Fibroblast of skin of abdomen (primary cell): ENCODE data around the gene HES5.

Experiments used
- DNase-seq: peaks from one replicate; pipeline ENCODE4 v3.0.0-alpha.2; 2013

Gene HES5

DNA sequence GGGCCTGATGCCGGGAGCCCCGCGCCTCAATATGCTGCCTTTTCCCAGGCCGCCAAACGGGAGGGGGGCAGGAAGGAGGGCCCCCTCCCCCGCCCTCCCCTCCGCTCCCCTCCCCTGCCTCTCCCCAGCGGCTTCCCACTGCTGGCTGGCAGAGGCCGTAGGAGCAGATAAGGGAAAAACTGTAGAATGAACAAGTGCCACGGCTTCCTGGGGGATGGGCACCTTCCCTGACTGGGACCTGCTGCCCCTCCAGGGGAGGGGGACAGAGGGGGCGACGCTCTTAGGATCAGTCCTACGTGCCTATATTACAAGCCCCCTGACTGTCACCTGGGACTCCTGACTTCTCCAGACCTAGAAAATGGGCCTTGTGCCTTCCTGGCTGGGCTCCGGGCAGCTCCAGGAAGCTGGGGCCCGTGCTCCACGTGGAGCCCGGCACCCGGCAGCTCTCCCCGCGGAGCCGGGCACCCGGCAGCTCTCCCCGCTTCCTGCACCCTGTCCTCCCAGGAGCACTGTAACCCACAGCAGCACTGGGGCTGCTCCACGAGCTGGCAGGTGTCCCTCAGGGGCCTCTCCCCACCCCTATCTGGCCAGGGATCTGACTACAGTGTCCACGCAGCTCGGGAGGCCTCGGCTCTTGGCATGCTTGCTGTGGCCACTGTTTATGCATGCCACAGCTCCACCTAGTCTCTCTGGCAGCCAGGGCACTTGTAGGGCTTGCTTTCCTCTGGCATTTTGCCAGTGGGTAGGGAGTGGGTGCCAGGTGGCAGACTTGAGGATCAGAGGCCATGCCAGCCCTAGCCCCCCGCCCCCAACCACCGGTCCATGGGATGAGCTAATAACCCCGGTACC is 674 bp upstream of the HES5 start:
- DNase-seq, result no peak

DNA sequence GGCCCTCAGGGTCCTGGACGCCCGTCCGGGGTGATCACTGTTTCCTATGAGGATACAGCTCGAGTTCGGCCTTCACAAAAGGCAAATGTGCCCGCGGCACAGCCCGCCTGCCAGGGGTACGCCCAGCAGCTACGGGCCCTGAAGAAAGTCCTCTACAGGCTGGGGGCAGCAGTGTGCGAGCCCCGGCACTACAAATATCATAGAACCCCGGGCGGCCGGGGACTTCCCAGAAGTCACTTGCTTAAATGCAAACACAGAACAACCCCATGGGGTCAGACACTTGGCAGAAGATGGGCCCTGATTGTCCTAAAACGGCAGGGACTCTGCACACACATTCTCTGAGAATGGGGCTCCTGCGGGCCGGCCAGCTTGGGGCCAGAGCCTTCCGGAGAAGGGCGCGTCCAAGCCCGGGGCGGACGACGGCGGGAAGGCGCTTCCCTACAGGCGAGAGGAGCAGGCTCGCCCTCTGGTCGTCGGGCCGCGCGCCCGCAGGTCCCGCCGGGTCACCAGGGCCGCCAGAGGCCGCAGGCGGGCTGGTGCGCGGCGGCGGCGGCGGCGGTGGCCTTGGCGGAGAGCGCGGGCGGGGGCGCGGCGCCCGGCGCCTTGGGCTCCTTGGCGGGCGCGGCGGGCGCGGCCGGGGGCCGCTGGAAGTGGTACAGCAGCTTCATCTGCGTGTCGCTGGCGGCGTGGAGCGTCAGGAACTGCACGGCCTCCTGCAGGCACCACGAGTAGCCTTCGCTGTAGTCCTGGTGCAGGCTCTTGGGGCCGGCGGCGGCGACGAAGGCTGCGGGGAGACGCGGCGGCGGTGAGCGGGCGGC is 888 bp downstream of the HES5 start:
- DNase-seq, result no peak

DNA sequence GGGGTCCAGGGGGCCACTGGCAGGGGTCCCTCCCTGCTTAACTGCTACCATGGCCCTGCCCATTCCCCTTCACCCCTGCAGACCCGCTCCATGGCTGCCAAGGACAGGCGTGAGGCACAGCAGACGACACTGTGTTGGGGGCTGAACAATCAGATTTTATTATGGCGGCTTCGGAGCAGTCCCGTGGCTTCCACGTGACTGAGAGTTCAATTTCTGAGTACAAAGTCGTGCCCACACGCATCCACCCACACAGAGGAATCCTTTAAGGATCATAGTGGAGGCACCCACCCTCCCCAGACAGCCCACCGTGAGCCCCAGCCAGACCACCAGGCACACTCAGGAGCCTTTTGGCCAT is 1.5 kb downstream of the HES5 start:
- no peak for DNase-seq

DNA sequence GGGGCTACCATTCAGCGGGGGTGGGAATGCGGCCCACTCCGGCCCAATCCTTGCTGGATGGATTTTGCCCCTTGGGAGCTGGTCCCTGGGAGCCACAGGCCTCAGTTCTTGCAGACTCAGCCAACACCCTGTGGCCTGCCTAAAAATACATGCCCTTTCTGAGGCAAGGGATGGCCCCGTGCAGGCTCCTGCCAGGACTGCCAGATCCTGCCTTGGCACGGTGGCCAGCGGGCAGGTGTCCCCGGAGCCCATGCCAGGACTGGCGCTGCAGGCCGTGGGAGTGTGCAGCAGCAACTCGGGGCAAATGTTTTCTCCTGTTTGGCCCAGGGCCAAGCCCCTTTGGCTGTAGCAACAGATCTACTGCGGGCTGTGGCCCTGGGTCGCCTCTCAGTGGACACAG is 2.0 kb downstream of the HES5 start:
- no peak for DNase-seq

DNA sequence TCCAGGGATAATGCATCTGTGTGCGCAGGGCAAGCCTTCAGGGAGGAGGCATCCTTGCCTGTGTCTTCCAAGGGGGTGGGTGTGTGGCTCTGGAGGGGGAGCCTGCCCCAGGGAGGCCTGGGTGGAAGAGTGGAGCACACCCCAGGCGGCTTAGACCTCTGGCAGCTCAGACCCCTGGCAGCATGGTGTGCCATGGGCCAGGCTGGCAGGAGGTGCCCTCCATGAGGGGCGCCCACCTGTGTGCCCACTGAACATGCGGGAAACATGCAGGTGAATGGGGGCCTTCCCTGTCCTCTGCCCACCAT is 2.6 kb downstream of the HES5 start:
- no peak for DNase-seq

DNA sequence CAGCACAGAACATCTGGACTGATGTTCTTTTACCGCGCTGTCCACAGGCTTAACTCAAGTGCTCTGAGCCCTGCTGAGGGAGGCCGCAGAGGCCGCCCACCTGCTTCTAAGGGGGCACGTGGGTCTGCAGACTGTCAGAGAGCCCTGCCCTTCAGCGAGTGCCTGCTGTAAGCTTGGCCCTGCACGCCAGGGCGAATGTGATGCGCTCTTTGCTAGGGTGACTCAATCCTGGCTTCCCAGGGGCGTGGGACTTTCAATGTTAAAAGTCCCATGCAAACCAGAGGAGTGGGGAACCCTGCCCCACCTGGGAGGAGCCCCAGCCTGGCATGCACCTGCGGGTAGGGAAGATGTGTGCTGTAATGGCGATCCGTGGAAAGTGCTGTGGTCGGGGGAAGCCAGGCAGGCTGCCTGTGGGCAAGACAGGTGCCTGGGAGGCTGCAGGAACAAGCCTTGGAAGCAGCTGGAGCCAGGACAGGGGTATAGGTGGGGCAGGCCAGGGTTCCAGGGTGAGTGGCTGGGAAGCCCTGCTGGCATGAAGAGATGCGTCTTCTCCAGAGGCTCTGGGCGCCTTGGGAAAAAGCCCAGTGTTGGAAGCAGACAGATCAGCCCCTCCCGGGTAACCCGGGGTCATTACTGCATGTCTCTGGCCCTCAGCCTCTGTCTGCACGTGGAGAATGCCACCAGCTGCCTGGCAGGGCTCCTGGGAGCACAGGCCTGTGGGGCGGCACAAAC is 3.1 kb downstream of the HES5 start:
- DNase-seq, result peak; percentile 17

DNA sequence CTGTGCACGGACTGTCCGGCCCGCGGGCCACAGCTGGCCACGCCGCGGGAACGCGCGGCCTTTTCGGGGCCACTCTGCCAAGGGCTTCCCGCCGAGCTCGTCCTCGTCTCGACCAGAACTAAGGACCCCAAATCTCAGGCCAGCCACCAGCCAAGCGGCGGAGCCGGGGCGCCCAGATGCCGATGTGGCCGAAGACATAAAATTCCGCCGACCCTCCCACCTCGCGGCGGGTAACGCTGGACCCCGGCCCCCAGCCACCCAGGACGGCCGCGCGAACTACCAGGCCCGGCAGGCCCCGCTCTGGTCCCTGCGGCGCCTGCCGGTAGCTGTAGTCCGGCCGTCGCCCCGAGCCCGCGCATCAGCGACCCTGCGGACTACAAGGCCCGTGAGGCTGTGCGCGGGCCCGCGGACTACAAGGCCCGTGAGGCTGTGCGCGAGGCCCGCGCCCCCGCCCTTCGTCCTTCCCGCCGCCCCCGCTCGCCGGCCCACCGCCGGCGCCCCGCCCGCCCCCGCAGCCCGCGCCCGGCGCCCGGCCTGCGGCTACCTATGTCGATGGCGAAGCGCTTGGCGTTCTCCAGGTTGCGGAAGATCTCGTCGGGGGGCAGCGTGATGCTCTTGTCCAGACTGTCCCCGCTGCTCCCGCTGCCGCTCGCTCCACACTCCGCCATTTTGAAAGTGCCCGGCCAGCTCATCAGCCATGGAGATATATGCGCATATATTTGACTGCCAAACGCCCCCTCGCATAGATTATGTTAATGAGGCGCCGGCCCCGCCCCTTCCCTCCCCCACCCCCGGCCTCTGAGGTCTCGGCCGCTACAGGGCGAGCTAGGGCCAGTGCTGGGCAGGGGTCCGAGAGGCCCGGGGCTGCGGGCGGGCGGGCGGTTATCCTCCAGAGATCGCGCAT is 3.9 kb downstream of the HES5 start, which contains the start of gene PANK4:
TSS of gene PANK4 (minus strand) at position 677 of the 904 bp plus-strand sequence. CDS start at position 668, 9 bp downstream.
- DNase-seq, result peak; percentile 92

DNA sequence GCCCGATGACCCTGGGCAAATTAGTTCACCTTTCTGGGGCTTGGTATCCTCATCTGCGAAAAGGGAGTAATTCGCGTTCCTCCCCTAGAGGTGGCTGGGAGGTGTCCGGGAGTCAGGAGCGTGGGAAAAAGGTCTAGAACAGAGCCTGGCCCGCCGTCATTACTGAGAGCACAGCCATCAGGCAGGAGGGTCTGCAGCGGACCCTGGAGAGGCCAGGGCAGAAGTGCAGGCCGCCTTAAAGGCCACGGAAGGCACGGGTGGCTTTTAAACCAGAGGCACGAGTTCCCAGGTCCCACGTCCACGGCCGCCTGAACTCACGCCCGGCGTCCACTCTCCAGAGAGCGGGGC is 4.5 kb downstream of the HES5 start:
- DNase-seq, result no peak

DNA sequence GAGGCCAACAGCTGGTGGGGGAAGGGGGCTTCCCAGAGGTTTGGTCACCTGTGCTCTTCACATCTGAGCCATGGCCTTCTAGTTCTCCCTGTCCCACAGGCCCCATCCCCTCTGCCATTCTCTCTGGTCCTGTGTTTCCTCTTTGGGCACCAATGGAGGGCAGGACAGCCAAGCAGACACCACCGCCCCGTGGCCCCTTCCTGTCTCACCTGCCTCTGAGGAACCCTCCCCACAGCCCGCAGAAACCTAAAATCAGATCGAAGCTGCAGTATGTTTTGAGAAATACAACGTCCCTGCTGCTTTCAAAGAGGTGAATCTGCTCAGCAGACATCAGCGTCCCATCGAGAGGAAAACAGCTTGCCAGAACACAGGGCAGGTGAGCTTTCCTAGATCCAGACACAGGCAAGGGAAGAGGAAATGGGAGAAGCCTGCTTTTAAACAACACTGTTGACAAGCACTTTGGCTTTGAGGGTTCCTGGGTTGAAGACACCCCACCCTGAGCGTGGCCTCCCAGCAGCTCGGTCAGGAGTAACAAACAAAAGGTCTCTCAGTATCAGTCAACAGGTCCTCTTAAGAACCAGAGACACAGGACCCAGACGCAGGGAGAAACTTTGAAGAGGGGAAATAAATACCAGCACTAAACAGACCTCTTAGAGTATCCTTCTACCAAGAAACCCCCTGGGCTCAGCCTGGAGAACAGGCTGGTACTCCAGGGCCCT is 6.0 kb downstream of the HES5 start:
- DNase-seq, result no peak

DNA sequence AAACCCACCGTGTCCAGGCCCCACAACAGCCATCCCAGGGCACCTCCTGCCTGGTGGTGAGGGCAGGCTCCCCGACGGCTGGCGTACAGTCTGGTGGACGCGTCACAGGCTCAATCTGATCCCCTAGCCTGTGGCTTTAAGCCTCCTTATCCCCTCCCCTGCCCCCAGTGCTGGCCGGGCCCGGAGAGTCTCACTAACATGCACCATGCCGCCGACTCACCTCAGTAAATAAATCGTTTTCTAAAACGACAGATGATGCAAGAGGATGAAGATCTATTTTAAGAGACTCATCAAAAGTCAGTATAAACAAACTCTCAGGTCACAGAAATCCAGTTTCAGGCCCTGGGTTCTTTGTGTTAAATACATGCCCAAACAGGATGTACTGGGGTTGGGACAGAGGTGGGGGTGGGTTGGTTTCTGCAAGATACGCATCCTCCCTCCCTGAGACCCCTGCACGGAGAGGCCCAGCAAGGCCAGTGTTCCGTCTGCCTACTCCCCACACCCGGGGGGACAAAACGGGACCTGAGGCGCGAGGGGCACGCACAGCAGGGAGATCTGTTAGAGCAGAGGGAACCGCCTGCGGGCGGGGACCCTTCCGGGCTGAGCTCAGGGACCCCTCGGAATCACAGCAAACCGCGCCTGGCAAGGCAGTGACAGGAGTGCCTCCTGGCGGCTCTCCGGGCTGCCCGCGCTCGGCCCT is 6.7 kb downstream of the HES5 start:
- DNase-seq, result peak; percentile 17

DNA sequence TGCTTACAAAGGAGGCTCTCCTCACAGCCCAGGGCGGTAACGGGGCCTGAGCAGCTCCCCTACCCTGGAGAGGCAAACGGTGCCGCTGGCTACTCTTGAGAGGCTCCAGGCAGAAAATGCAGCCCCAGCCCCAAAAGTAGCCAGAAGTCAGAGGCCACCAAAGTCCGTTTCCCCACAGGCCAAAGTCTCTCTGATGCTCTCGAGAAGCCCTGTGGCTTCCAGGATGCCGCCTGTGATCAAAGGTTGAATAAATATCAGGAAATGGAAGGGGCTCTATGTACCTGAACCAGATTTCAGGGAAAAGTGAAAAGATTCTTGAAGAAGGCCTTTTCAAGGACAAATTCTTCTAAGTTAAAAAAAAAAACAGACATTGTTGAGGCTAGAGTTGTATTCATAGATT is 7.8 kb downstream of the HES5 start:
- DNase-seq, result no peak

DNA sequence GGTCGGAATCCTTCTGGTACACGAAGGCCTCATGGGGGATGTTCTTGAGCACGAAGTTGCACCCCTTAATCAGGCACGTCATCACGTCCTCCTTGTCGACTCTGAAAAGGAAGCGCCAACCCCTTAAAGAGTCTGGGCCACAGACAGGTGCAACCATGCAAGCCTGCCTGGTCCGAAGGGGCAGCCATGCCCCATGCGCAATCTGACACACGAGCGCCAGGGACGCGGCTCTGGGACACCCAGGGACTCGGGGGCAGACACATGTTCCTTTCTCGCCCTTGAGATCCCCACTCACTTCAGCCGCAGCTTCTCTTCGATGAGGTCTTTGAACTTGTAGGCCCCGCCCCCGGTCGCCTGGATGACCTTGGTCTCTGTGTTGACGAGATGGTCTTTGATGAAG is 9.3 kb downstream of the HES5 start:
- DNase-seq, result no peak

DNA sequence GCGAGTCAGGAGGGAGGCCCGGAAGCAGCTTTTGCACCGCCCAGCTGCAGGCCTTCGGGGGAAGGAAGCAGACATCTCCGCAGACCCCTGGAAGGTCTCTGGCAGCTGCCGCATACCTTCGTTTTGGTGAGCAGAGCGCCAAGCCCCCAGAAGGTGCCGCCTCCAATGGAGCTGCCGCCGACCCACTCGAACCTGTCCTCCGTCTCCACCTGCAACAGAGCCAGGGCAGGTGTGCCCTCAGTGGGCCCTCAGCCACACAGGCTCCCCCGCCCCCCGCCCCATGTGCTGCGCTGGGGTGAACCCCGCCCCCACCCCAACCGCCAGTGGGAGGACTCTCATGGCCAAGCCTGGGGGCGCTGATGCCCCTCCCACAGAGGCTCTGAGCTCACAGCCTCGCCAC is 9.9 kb downstream of the HES5 start:
- DNase-seq, result no peak

DNA sequence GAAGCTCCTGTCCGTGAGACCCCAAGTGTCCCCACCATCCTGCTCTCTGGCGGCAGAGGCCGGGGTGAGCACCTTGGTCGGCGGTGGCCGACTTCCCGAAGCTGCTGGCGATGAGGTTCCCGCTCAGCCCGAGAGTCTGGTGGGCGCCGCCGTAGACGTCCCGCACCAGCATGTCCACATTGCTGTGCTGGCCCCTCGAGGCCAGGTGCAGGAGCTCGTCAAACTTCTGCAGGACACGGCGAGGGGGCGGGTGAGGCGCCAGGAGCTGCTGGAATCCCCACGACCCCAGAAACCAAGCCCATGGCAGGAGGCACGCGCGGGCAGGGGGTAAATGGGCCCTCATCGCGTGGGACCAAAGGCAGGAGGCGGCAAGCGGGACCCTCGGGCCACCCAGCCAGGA is 10.3 kb downstream of the HES5 start:
- no peak for DNase-seq

DNA sequence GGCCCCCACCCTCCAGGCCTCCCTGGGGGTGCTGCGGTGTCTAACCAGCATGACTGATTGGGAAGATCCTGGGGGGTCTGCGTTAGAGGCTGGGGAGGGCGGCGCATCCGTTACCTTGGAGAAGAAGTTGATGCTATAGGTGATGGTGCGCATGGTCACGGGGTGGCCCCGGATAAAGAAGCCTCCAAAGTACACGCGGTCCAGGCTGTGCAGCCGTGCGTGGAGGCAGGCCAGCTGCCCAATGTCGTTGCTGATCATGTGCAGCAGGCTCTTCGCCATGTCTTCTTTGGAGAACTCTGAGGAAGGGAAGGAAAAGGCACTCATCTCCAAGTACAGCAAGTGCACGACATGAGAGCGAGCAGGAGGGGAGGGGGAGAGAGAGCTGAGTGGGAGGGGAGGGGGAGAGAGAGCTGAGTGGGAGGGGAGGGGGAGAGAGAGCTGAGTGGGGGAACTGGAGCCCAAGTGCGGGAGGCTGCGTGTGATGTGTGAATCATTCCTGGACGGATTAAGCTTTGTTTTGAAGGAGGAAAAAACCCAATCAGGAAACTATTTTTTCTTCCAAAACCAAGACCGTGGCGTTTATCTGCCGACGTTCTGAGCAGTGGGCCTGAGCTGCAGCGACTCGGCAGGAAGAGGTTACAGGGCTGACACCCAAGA is 10.9 kb downstream of the HES5 start:
- no peak for DNase-seq

DNA sequence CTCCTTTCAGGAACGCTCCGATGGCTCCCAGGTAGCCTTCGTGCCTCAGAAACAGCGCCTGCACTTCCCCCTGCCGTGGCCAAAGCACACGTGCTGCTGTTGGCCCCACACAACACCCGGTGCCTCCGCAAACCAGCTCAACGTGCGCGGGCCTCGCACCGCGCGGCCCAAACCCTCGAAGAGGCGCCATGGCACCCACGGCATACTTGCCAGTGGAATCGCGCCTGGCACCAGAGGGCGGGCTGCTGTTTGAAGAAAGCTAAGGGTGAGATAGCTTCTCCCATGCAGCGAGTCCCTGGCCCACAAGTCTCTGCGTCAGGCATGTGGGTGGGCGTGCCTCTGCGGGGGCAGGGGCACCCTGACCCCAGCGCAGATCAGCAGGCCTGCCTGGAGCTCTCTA is 11.5 kb downstream of the HES5 start:
- no peak for DNase-seq

DNA sequence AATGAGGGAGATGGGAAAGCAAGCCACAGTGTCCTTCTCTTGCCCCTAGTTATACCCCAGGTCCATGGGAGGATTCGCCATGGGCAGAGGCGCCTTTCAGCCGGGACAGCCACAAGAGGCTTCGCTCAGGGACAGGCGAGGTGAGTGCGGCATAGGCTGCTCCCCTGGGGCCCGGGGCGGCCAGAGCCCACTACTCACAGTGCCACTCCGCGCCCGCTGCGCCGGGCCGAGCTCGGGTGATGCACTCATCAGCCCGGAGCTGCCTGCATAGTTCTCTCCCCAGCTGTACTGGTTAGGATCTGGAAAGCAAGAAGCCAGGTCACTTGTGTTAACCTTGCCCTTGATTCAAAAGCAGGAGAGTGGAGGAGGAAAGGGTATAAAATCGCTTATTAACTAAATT is 12.1 kb downstream of the HES5 start:
- DNase-seq, result no peak

DNA sequence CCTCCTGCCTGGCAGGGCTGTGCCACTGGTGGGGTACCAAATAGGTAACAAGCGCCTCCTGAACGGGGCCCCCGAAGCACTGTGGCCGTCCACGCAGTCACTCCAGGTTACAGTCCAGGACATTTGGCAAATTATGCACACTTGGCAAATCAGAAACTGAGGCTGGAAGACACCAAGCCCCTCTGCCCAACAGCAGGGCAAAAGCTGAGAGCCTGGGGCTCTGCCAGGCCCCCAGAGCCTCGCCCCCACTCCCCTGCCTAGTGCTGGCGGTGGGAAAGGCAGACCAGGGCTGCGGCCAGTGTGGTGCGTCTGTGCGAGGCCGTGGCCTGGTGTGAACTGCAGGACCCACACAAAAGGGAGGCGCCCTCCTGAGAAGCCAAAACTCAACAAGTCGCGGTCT is 13.1 kb downstream of the HES5 start:
- no peak for DNase-seq

DNA sequence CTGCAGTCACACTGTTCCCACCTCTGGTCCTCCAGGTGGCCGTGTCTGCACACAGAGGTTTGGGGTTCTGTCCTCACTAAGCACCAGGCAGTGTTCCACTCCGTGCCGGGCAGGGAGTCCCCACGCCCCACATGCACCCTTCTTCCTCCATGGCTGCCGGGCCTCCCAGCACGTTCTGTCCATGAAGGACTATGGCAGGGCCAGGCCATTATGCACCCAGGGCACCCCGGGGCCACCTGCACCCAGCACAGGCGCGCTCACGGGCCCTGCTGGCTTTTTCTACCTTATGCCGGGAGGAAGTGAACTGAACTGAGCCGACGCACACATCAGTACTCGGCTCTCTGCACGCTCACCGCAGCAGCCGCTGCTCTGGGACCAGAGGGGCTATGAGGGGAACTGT is 13.9 kb downstream of the HES5 start:
- DNase-seq, result no peak

DNA sequence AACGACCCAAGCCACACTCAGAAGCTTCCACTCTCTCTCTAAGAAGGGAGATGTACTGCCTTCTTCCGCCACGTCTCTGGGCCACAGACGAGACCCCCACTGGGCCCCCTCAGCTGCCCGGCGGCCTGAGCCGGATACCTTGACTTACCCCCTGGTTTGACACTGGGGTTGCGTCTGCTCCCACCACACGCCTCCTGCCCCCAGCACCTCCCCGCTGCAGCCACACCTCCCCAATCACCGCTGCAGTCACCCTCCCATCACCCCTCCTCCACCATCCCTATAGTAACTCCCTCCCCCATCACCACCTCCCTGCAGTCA is 14.3 kb downstream of the HES5 start:
- no peak for DNase-seq
